Measurements from ENCODE around the gene PRR15L.
A peak's percentile ranks its signal among the peaks of the same experiment; 100 is the strongest.
"Not testable (repeated sequence)": the region's sequence is repeated elsewhere in the genome, so short reads cannot be mapped to it uniquely, and the experiment has no call there.

PRR15L gene, protein sequence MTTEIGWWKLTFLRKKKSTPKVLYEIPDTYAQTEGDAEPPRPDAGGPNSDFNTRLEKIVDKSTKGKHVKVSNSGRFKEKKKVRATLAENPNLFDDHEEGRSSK

DNA sequence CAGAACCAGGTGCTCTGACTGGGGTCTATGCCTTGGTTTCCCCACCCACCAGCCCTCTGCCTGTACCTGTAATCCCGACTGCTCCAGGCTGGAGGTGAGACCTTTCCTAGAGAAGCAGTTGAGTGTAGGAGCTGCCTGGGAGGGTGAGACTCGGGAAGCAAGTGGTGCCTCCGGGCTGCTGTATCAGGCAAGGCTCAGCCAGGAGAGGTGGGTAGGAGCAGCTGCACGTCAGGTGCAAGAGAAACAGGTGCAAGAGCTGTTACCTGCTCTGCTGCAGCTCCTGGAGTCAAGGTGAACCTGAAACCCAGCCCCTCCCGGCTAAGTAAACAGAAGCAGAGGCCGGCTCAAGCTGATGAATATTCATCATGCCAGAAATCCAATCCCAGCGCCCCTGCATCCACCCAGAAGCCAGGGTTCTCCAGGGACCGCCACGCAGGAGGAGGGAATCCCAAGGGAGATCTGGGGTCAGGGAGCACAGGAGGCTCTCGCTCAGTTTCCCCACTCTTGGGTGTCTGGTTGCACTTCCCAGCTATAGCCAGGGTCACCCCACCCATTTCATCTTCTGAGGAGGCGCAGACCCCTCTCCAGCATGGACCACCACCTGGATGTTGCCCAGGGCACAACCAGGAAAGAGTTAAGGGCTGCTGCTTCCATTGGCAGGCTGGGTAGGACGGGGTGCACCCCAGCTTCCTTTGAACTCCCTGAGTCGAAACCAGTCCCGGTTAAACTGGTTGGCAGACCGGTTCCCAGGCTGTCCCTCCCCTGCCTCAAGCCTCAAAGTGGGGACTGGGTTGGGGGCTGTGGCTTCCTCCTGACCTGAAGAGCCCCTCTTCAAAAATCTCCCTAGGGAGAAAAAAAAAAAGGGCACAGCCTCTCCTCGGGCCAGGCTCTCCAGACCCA lies at the start of gene PRR15L:
Gene PRR15L (minus strand): TSS at position 293 of the 900 bp plus-strand sequence. CDS start 4,649 bp downstream, outside the sequence.
- DNase-seq = no peak

DNA sequence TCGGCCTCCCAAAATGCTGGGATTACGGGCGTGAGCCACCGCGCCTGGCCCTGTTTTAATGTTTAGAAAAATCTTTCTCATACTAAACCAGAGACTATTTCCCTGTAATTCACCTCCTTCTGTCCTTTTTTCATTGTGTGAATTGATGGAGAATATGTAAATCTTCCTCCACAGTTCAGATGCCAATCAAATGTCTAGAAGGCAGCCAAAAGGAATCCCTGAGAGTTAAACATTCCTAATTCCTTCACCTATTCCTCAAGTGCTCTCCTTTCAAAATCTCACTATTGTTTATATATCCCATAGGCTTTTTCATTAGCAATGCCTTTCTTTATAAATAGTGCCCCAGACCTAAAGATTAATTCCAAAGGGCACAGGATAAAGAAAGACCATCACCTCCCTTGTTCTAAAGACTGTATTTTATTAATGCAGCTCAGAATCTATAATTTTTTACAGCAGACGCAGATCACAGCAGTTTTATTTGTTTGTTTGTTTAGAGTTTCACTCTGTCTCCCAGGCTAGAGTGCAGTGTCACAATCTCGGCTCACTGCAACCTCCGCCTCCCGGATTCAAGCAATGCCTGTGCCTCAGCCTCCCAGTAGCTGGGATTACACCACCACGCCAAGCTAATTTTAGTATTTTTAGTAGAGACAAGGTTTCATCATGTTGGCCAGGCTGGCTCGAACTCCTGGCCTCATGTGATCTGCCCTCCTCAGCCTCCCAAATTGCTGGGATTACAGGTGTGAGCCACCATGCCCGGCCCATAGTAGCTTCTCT lies 49.4 kb upstream of the PRR15L start:
- no peak for DNase-seq

DNA sequence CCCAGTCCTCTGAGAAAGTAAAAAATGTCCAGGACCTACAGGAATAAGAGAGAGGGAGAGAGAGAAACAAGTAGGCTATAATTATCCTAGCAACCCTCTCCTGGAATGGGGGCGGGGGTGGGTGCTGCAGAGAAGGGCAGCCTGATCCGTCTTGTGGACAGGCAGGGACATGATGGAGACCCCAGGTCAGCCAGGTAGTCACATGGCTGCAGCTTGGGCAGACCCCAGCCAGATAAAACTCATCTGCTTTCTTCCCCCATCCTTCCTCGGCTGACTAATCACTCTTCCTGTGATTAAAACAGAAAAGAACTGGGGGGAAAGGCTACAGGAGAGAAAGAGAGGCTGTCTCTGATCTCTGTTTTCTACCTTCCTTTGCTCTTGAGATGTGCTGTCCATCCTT lies 47.3 kb upstream of the PRR15L start:
- DNase-seq = no peak

GRCh38 chr17:48003417-48004151 lies 45.9 kb upstream of the PRR15L start:
- no peak for DNase-seq

- DNase-seq = no peak
Observed at GRCh38 chr17:48002916-48003416, 45.3 kb upstream of the PRR15L start.

- peak; percentile 88 for DNase-seq
Observed at GRCh38 chr17:48002266-48002915, 44.7 kb upstream of the PRR15L start.

GRCh38 chr17:48001657-48002056 lies 44.0 kb upstream of the PRR15L start:
- not testable (repeated sequence) for DNase-seq

DNA sequence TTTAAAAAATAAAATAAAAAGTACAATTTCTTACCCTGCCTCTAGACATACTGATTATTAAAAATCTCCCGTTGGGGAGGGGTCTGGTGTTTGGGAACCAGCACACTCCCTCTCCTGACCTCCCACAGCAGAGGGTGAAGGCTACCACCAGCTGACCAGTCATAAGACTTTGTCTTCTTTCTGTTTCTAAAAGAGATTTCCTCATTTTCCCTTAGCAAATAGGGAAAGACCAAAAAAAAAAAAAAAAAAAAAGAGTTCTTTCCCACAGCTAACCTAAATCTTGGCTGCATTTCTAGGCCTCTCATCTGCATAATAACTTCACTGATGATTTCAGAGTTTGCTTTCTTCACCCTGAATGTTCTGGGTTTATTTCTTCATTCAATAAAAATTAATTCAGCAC lies 43.5 kb upstream of the PRR15L start:
- peak; percentile 32 for DNase-seq

DNA sequence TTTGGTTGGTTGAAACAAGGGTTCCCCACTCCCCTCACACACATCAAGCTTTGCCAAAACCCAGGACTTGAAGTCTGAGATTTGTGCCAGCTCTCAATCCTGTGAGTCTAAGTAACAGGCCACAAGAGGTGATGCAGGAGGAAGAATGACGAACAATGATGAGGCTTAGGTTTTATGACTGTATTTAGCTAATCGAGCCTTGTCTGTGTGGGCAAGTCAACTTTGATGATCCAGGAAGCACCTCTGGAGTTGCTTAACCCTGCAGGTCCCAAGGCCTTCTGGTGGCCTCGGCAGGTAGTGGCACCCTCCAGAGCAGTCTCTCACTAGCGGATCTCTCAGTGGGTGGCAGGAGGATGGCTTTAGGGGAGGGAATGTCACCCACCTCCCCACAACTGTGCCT lies 41.9 kb upstream of the PRR15L start:
- DNase-seq = no peak

GRCh38 chr17:47998044-47998443 lies 40.4 kb upstream of the PRR15L start:
- no peak for DNase-seq

DNA sequence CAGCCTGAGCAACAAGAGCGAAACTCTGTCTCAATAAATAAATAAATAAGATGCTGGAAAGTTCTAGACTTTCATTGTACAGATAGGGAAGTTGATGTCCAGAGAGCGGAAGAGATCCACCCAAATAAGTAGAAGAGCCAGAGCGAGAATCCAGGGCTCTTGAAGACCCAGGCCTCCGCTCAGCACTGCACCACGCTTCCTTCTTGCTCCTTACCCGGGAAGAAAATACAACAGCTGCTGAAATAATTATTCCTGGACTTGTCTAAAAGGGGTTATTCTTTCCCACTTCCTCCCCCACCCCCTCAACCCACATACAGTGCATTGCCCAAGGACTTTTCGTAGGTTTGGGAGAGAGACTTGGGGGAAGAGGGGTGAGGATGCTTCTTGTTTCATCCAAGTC lies 39.9 kb upstream of the PRR15L start:
- no peak for DNase-seq

DNA sequence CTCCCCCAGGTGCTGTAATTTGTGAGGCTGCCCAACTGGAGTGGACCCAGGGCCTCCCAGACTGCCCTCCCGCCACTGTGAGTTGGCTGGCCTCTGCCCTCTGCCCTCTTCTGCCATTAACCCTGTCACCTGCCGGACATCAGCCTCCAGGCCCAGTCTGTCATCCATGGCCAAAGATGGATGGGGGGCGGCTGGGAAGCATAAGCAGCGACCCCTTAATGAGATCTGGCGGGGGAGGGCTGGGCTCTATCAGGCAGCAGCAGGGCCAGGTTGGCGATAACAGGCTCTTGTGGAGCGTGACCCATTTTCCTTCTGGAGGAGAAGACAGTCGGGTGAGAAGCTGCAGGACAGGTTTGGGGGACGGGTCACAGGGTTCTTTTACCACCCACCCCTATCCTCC lies 38.5 kb upstream of the PRR15L start:
- no peak for DNase-seq

GRCh38 chr17:47995241-47995935 lies 37.7 kb upstream of the PRR15L start:
- no peak for DNase-seq

DNA sequence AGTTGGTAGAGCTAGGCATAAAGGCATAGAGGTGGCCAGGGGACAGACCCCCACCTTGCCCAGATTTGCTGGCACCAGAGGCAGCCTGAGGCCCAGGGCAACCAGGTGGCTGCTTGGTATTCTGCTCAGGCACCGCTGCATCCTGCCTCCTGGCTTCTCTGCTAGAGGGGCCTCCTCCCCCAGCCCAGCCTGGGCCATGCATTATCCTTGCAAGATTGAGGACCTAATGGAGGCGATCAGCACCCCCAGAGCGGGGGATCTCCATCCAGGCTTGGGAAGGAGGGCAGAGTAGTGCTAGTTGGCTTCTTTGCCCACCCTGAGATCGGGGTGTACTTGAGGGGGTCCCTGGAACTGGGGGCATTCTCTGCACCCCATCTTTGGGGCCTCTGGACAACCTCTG lies 37.0 kb upstream of the PRR15L start:
- DNase-seq = no peak

GRCh38 chr17:47993964-47994363 lies 36.3 kb upstream of the PRR15L start:
- no peak for DNase-seq

DNA sequence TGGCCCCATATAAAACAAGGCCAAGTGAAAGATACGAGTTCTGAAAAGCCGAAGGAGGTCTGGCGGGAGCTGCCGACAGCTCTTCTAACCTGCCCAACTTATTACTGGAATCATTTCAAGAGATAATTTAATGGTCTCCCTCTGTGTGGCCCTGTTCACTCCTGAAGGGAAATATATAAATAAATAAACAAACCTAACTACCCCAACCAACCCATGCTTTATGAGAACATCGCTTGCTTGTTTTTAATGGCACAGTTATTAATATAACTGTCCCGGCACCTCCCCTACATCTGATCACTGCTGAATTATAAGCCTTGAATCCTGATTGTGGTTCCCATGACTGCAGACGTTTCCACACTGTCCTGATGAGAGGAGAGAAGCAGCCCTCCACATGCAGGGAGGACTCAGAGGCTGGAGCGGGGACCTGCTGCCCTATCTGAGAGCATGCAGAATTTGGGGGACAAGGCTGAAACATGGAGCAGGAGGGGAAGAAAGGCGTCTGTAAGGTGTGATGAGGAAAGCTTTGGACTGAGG lies 35.4 kb upstream of the PRR15L start:
- no peak for DNase-seq

GRCh38 chr17:47992216-47992615 lies 34.5 kb upstream of the PRR15L start:
- DNase-seq = no peak

GRCh38 chr17:47990962-47991731 lies 33.5 kb upstream of the PRR15L start:
- DNase-seq = no peak

- peak; percentile 25 for DNase-seq
Observed at GRCh38 chr17:47989700-47990099, 32.0 kb upstream of the PRR15L start.

- DNase-seq = no peak
Observed at GRCh38 chr17:47989159-47989558, 31.5 kb upstream of the PRR15L start.

- DNase-seq = peak; percentile 69
Observed at GRCh38 chr17:47988445-47988844, 30.8 kb upstream of the PRR15L start.
